ENCODE results near the gene CBLL2.
"Not testable (repeated sequence)": the region's sequence is repeated elsewhere in the genome, so short reads cannot be mapped to it uniquely, and the experiment has no call there.

CBLL2 gene

DNA sequence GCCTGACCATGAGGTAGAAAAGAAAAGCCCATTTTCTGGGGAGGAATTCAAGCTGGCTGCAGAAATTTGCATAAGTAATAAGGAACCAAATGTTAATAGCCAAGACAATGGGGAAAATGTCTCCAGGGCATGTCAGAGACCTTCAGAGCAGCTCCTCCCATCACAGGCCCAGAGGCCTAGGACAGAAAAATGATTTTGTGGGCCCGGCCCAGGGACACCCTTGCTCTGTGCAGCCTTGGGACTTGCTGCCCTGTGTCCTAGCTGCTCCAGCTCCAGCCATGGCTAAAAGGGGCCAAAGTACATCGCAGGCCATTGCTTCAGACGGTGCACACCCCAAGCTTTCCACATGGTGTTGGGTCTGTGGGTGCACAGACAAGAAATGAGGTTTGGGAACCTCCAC is 16.5 kb downstream of the CBLL2 start:
- not testable (repeated sequence) for H3K27me3 ChIP-seq (ENCODE audit: insufficient read depth, low read length); H3K9me3 ChIP-seq (ENCODE audit: insufficient read depth, low read depth, low read length); H3K4me1 ChIP-seq (ENCODE audit: insufficient read depth, low read length); H3K4me3 ChIP-seq (ENCODE audit: low read length); H3K27ac ChIP-seq (ENCODE audit: low read depth, low read length); H3K9ac ChIP-seq (ENCODE audit: low read depth, low read length); H3K36me3 ChIP-seq (ENCODE audit: insufficient read depth, low read length)
- 95% methylated on average over 3 of the region's 3 CpGs for WGBS

DNA sequence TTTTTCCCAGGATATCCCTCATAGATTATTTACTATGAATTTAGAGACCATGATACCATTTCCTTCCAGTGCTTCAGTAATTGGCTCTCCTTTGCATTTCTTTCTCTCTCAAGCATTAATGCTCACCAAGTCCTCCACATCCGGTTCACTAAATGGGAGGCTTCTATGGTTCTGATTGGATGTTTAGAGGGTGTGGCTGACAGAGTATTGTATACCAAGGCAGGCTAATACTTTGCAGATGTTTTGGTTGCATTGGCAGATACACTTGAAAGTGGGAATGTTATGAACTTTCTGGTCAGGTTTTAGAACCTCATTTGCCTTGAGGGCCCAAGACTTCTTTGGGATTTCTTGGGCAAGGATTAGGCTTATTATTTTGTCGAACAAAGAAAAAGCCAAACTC is 24.2 kb downstream of the CBLL2 start:
- Histone ChIP-seq H3K4me3 (ENCODE audit: low read length) (no peak overlapping the region), H3K36me3 (ENCODE audit: insufficient read depth, low read length) (no peaks in the 10 kb centered on the region), H3K4me1 (ENCODE audit: insufficient read depth, low read length) (peaks cover 9% of the 10 kb centered on the region; the same call in 1 of the 2 replicates), H3K9ac (ENCODE audit: low read depth, low read length) (no peak overlapping the region), H3K27me3 (ENCODE audit: insufficient read depth, low read length) (no peaks in the 10 kb centered on the region), H3K9me3 (ENCODE audit: insufficient read depth, low read depth, low read length) (no peaks in the 10 kb centered on the region), H3K27ac (ENCODE audit: low read depth, low read length) (no peak overlapping the region)
- 60% methylated on average over 1 of the region's 2 CpGs for WGBS

DNA sequence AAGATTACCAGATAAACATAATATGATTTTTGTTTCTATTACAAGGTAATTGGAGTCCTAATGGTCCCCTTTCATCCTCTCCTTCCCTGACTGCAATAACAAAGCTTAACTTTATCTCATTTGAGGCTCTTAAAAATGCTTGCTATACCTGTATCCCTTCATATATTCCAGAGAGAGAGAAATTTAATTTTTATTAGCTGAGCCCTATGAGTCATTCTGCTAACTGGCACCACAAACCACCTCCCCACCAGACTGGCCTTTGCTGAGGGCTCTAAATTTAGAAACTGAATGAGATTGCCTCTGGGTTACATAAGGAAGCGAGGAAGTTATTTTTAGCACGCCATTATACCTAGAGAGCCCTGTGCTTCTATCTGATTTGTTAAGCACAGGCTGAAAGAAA is 27.4 kb downstream of the CBLL2 start:
- WGBS, result 41% methylated on average over 2 of the region's 2 CpGs
- Histone ChIP-seq H3K36me3 (ENCODE audit: insufficient read depth, low read length) (no peaks in the 10 kb centered on the region), H3K27ac (ENCODE audit: low read depth, low read length) (no peak overlapping the region)

DNA sequence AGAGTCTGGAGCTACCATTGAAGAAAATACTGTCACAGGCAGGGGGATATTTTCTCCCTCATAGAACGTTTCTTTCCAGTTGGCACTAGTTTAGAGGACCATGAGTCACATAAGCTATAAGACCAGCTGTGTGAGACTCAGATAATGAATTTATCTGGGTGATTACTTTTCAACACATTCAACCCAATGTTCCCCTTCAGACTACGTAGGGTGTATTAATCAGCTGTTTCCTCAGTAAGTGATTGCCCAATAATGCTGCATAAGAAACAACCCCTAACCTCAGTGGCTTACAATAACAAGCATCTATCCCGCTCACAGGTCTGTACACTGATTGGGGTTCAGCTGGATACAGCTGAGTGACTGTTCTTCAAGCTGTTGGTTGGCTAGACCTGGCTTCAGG is 38.1 kb downstream of the CBLL2 start:
- no peaks in the 10 kb centered on the region for H3K9me3 ChIP-seq (ENCODE audit: insufficient read depth, low read depth, low read length)
- no peak overlapping the region for H3K4me3 ChIP-seq (ENCODE audit: low read length)
- H3K36me3 ChIP-seq (ENCODE audit: insufficient read depth, low read length), result no peaks in the 10 kb centered on the region
- H3K27me3 ChIP-seq (ENCODE audit: insufficient read depth, low read length), result no peaks in the 10 kb centered on the region
- H3K4me1 ChIP-seq (ENCODE audit: insufficient read depth, low read length), result peaks cover 22% of the 10 kb centered on the region
- no peak overlapping the region for H3K27ac ChIP-seq (ENCODE audit: low read depth, low read length)
- H3K9ac ChIP-seq (ENCODE audit: low read depth, low read length), result no peak overlapping the region
- 91% methylated on average over 3 of the region's 3 CpGs for WGBS

More for the DNA sequence above, 27.4 kb downstream of the CBLL2 start:
- Histone ChIP-seq H3K4me3 (ENCODE audit: low read length) (no peak overlapping the region), H3K9me3 (ENCODE audit: insufficient read depth, low read depth, low read length) (no peaks in the 10 kb centered on the region), H3K4me1 (ENCODE audit: insufficient read depth, low read length) (peaks cover 9% of the 10 kb centered on the region; the same call in 1 of the 2 replicates), H3K9ac (ENCODE audit: low read depth, low read length) (no peak overlapping the region), H3K27me3 (ENCODE audit: insufficient read depth, low read length) (no peaks in the 10 kb centered on the region)

DNA sequence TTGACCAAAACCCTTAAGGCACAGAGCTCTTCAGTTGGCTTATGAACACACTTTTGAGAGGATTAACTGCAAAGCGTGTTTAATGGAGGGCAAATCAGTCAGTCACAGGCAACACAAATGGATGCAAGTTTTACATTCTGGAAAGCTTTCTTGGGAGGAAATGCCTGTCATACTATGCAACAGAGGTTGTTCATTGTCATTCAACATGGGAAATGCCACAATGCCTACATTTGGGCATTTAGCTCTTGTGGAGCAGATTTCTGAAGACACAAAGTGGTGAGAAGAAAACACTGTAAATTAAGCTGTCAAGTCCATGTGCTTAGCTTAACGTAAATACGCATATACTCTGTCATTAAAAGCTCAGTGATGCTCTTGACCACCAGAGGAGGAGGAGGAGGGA is 41.1 kb downstream of the CBLL2 start:
- Histone ChIP-seq H3K4me1 (ENCODE audit: insufficient read depth, low read length) (peaks cover 22% of the 10 kb centered on the region), H3K27me3 (ENCODE audit: insufficient read depth, low read length) (no peaks in the 10 kb centered on the region), H3K27ac (ENCODE audit: low read depth, low read length) (peak overlapping the region; percentile 76; the same call in 1 of the 2 replicates), H3K36me3 (ENCODE audit: insufficient read depth, low read length) (no peaks in the 10 kb centered on the region), H3K9ac (ENCODE audit: low read depth, low read length) (no peak overlapping the region), H3K9me3 (ENCODE audit: insufficient read depth, low read depth, low read length) (no peaks in the 10 kb centered on the region), H3K4me3 (ENCODE audit: low read length) (no peak overlapping the region)
- WGBS, result 52% methylated on average over 2 of the region's 3 CpGs

DNA sequence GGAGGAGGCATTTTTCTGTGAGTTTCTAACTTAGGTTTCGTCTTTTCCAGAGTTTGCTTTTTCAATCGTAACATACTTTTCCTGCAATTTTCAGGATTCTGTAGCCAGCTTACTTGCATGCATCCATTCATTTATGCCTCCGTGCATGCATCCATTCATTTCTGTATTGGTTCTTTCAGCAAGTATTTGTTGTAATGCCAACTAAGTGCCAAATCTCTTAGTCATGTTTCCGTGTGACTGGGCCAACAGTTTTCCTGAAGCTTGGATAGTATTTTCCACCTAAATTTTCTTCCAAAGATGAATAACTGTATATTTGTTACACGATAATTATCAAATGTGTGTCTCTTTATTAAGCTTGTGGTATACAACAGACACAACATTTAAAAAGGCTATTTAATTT is 41.5 kb downstream of the CBLL2 start:
- H3K27me3 ChIP-seq (ENCODE audit: insufficient read depth, low read length), result no peaks in the 10 kb centered on the region
- peak overlapping the region; percentile 85 for H3K27ac ChIP-seq (ENCODE audit: low read depth, low read length)
- peaks cover 22% of the 10 kb centered on the region for H3K4me1 ChIP-seq (ENCODE audit: insufficient read depth, low read length)
- WGBS, result 46% methylated on average over 4 of the region's 5 CpGs
- H3K4me3 ChIP-seq (ENCODE audit: low read length), result no peak overlapping the region
- H3K9ac ChIP-seq (ENCODE audit: low read depth, low read length), result peak overlapping the region; percentile 44; the same call in 1 of the 2 replicates
- H3K36me3 ChIP-seq (ENCODE audit: insufficient read depth, low read length), result no peaks in the 10 kb centered on the region
- H3K9me3 ChIP-seq (ENCODE audit: insufficient read depth, low read depth, low read length), result no peaks in the 10 kb centered on the region

DNA sequence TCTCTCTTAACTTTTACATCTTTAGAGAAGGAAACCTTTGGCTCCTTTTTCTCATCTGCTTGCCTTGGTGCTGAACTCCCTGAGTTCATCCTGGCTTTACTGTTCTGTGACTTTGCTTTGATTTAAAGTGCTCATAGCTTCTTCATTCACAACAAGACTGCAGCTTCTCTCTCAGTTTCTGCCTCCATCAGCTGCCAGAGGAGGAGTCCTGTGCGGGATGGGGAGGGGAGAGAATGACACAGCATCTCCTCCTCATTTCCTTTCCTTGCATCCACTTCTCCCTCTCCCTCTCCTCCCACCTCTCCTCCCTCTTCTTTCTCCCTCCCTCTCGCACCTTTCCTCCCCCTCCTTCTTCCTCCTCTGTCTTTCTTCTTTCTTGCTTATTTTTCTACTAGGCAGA is 42.0 kb downstream of the CBLL2 start:
- 0% methylated on average over 1 of the region's 2 CpGs for WGBS
- Histone ChIP-seq H3K9me3 (ENCODE audit: insufficient read depth, low read depth, low read length) (no peaks in the 10 kb centered on the region), H3K27ac (ENCODE audit: low read depth, low read length) (peak overlapping the region; percentile 85)

DNA sequence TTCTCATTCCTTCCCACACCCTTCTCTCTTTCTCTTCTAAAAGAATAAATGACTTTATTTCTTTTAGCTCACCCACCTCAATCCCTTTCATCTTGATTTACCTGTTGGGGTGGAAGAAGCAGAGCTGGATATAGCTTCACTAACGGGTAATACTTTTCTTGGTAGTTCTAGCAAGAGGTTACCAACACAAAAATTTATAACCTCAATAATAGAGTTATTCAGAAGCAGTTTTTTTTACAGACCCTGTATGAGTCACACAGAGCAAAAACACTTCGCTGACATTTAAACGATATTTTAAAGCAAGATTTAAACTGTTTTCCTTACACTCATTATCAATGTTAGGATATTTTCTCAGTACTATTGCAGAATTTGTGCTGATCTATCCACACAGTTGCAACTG is 42.4 kb downstream of the CBLL2 start:
- no peaks in the 10 kb centered on the region for H3K36me3 ChIP-seq (ENCODE audit: insufficient read depth, low read length)
- 0 out of 2 replicates have a peak overlapping the region, but pooled peaks have one; percentile 44 for H3K9ac ChIP-seq (ENCODE audit: low read depth, low read length)
- H3K4me1 ChIP-seq (ENCODE audit: insufficient read depth, low read length), result peaks cover 30% of the 10 kb centered on the region
- H3K9me3 ChIP-seq (ENCODE audit: insufficient read depth, low read depth, low read length), result no peaks in the 10 kb centered on the region
- H3K4me3 ChIP-seq (ENCODE audit: low read length), result no peak overlapping the region
- H3K27ac ChIP-seq (ENCODE audit: low read depth, low read length), result peak overlapping the region; percentile 65; the same call in 1 of the 2 replicates
- no peaks in the 10 kb centered on the region for H3K27me3 ChIP-seq (ENCODE audit: insufficient read depth, low read length)
- WGBS, result no CpG with 5 or more reads among the region's 3 CpGs

More for the DNA sequence above, 42.0 kb downstream of the CBLL2 start:
- peak overlapping the region; percentile 44; the same call in 1 of the 2 replicates for H3K9ac ChIP-seq (ENCODE audit: low read depth, low read length)
- H3K4me3 ChIP-seq (ENCODE audit: low read length), result no peak overlapping the region
- no peaks in the 10 kb centered on the region for H3K36me3 ChIP-seq (ENCODE audit: insufficient read depth, low read length)
- H3K4me1 ChIP-seq (ENCODE audit: insufficient read depth, low read length), result peaks cover 25% of the 10 kb centered on the region
- no peaks in the 10 kb centered on the region for H3K27me3 ChIP-seq (ENCODE audit: insufficient read depth, low read length)

DNA sequence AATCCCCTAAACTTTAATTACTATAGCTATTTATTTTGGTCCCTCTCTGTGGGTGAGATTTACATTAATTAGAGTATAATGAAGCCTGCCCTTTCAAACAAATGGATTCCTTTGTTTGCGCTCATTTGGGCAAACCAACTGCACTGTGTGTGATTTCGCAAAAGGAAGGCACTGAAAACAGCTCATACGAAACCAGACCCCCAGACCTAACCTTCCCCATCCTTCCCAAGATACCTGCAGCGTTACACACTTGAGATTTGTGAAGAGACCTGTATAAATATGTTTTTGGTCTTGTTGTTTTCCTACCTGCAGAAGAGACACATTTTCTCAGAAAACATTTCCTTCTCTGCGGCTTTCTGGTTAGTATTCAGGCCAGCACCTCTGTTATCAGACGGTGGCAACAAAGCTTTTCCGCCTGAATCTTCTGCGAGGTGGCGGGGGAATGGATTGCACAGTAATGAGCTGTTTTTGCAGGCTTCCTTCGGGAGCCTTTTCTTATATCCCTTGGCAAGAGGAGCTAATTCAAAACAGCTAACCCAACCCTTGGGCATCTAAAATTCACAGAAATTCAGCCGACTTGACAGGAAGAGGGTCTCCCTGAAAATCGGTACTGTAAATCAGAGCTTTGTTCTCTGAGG is 47.6 kb downstream of the CBLL2 start:
- WGBS, result 80% methylated on average over 8 of the region's 12 CpGs
- Histone ChIP-seq H3K36me3 (ENCODE audit: insufficient read depth, low read length) (no peaks in the 10 kb centered on the region), H3K9ac (ENCODE audit: low read depth, low read length) (peak overlapping the region; percentile 44; the same call in 1 of the 2 replicates), H3K4me3 (ENCODE audit: low read length) (peak overlapping the region; percentile 27; the same call in 1 of the 2 replicates), H3K4me1 (ENCODE audit: insufficient read depth, low read length) (peaks cover 20% of the 10 kb centered on the region), H3K27me3 (ENCODE audit: insufficient read depth, low read length) (no peaks in the 10 kb centered on the region), H3K27ac (ENCODE audit: low read depth, low read length) (peak overlapping the region; percentile 35; the same call in 1 of the 2 replicates), H3K9me3 (ENCODE audit: insufficient read depth, low read depth, low read length) (no peaks in the 10 kb centered on the region)

DNA sequence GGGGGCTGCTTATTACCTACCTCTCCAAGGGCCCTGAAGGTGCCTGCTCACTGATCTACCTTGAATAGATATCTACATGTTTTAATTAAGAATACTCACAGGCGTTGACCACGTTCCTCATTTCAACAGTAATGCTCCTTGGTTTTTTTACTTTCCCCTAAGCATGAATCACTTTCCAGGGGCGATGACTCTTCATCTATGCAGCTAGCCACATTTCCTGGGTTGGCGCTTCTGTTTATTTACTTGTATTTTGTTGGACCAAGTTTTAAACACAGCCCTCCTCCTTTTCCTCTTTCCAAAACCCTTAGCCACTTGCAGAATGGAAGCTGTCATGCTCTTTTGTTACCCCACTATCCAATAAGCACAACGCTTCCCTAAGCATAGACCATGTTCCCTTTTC is 50.8 kb downstream of the CBLL2 start:
- H3K36me3 ChIP-seq (ENCODE audit: insufficient read depth, low read length), result no peaks in the 10 kb centered on the region
- no peak overlapping the region for H3K4me3 ChIP-seq (ENCODE audit: low read length)
- no peak overlapping the region for H3K27ac ChIP-seq (ENCODE audit: low read depth, low read length)
- H3K4me1 ChIP-seq (ENCODE audit: insufficient read depth, low read length), result peaks cover 18% of the 10 kb centered on the region
- no peak overlapping the region for H3K9ac ChIP-seq (ENCODE audit: low read depth, low read length)
- H3K9me3 ChIP-seq (ENCODE audit: insufficient read depth, low read depth, low read length), result no peaks in the 10 kb centered on the region
- no peaks in the 10 kb centered on the region for H3K27me3 ChIP-seq (ENCODE audit: insufficient read depth, low read length)
- 94% methylated on average over 4 of the region's 5 CpGs for WGBS
